ENCODE measurements around the gene POLR3GL. TPM values are rescaled to one million over a fixed set of nuclear protein-coding genes. Genes with fewer than 3 reads are reported as not detected.

The POLR3GL gene, protein sequence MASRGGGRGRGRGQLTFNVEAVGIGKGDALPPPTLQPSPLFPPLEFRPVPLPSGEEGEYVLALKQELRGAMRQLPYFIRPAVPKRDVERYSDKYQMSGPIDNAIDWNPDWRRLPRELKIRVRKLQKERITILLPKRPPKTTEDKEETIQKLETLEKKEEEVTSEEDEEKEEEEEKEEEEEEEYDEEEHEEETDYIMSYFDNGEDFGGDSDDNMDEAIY
- total RNA-seq (10 to 100 TPM in 1 of 2 donors, 1 to 10 TPM in 1; 9.4 to 21.3 TPM), polyA plus RNA-seq (10 to 100 TPM; 33.4 to 34.3 TPM)
- long read RNA-seq, donor 1, transcript POLR3GL-202 (8 exons, 1,165 nt) = major isoform, 9 of 34 reads
- long read RNA-seq, donor 1, partial matches to known transcripts = 25 of 34 reads
- long read RNA-seq, donor 1, other reads (novel, unspliced or antisense) = 0 of 34 reads
- long read RNA-seq, donor 2, partial matches to known transcripts = 0 of 1 reads
- long read RNA-seq, donor 2, other reads (novel, unspliced or antisense) = 0 of 1 reads
- long read RNA-seq, donor 3, transcript POLR3GL-202 (8 exons, 1,165 nt) = major isoform, 5 of 5 reads
- long read RNA-seq, donor 3, partial matches to known transcripts = 0 of 5 reads
- long read RNA-seq, donor 3, other reads (novel, unspliced or antisense) = 0 of 5 reads
- long read RNA-seq, donor 4, partial matches to known transcripts = 0 of 3 reads
- long read RNA-seq, donor 4, other reads (novel, unspliced or antisense) = 0 of 3 reads
- long read RNA-seq, donor 5, transcript POLR3GL-202 (8 exons, 1,165 nt) = major isoform, 14 of 26 reads
- long read RNA-seq, donor 5, partial matches to known transcripts = 12 of 26 reads
- long read RNA-seq, donor 5, other reads (novel, unspliced or antisense) = 0 of 26 reads

DNA sequence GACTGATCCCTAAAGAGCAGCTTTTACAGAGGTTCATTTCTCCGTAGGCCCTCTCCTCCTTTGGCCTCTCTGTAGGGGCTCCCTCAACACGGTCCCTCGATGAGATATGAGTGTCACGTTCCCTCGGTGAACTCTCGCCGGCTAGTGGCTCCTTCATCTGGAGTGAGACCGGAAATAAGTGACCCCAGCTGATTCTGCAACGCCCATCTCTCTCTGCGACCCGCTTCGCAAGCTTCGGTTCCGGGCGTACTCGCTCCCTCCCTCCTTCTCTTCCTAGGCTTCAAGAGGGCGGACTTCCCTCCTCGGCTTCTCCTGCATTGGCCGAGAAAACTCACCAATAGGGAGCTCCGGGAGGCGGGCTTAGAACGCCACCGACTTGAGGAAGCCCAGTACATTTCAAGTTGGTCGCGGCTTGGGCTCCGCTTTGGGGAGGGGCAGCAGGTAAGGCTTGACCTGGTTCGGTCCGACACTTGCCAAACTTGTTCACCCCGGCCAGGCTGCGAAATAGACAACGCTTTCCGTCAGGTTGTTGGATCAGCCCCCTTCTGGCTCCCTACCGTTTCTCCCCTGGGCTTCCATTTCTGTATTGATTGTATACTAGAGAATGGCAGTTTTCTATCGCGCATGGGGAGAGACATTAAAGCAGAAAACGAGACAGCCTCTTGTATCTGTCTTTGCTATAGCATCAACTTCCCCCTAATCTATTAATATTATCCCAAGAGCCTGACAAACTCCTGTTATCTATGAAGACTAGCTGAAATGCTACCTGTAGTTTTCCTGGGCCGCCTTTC is at the start of gene POLR3GL, which contains the start of gene ANKRD34A:
Gene POLR3GL (plus strand): TSS at position 363 of the 791 bp plus-strand sequence. CDS start 10,176 bp downstream, outside the sequence.
Gene ANKRD34A (minus strand): TSS at position 248 of the 791 bp plus-strand sequence. CDS start 2,816 bp downstream, outside the sequence.
- ATAC-seq (ENCODE audit: insufficient read depth, low FRiP score) (peak; percentile 92), DNase-seq (peak; percentile 95 to 98 (median 97))
- Histone ChIP-seq H3K27me3 (ENCODE audit: control insufficient read depth in 3 of 3, insufficient read depth in 3 of 3, low read length in 2 of 3) (peaks cover 0 to 10% (median 4%) of the 10 kb centered on the region in 3 donors), H3K9ac (ENCODE audit: insufficient read depth in 1 of 2, low read length in 2 of 2) (peak within 1 kb of the TSS; percentile 33 to 97), H3K9me3 (ENCODE audit: control insufficient read depth in 4 of 4, insufficient read depth in 3 of 4, low read length in 3 of 4) (peaks cover 0 to 3% (median 0%) of the 10 kb centered on the region in 4 donors), H3K4me1 (ENCODE audit: control insufficient read depth in 5 of 5, insufficient read depth in 5 of 5, low read length in 5 of 5) (peaks cover 11 to 48% (median 18%) of the 10 kb centered on the region in 5 donors), H3K36me3 (ENCODE audit: control insufficient read depth in 4 of 4, insufficient read depth in 4 of 4, low read length in 4 of 4) (peaks cover 0 to 5% (median 2%) of the 10 kb centered on the region in 4 donors), H3K27ac (ENCODE audit: low read depth in 1 of 2, low read length in 1 of 2) (peak within 1 kb of the TSS; percentile 92 to 95), H3K4me3 (peak within 1 kb of the TSS; percentile 73)
- TF ChIP-seq, protein P1, sequence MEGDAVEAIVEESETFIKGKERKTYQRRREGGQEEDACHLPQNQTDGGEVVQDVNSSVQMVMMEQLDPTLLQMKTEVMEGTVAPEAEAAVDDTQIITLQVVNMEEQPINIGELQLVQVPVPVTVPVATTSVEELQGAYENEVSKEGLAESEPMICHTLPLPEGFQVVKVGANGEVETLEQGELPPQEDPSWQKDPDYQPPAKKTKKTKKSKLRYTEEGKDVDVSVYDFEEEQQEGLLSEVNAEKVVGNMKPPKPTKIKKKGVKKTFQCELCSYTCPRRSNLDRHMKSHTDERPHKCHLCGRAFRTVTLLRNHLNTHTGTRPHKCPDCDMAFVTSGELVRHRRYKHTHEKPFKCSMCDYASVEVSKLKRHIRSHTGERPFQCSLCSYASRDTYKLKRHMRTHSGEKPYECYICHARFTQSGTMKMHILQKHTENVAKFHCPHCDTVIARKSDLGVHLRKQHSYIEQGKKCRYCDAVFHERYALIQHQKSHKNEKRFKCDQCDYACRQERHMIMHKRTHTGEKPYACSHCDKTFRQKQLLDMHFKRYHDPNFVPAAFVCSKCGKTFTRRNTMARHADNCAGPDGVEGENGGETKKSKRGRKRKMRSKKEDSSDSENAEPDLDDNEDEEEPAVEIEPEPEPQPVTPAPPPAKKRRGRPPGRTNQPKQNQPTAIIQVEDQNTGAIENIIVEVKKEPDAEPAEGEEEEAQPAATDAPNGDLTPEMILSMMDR (IDR thresholded peaks at IDR 0.05; ENCODE audit: control extremely low read depth, extremely low read depth) = no peak
- WGBS, 2 donors = 1% methylated on average over 37 of the region's 37 CpGs

DNA sequence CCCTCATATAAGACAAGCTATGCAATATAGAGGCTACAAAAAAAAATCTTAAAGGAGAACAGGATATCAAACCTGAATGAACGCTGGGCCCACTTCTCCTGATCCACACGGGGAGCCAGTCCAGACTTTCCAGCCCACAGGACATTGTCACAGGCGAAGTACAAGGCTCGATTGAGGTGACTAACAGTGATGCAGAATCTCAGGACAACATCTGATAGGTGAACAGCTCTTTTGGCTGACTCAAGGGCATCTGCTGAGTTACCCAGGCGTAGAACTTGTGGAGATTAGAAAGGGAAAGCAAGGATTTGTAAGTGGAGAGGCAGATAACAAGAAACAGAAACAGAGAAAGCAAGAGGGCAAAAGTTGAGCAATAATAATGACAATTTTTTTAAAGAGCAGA is 47.7 kb upstream of the POLR3GL start:
- Histone ChIP-seq H3K27me3 (ENCODE audit: control insufficient read depth in 3 of 3, insufficient read depth in 3 of 3, low read length in 2 of 3) (no peaks in the 10 kb centered on the region), H3K4me1 (ENCODE audit: control insufficient read depth in 5 of 5, insufficient read depth in 5 of 5, low read length in 5 of 5) (peaks cover 4 to 17% (median 8%) of the 10 kb centered on the region in 5 donors), H3K9me3 (ENCODE audit: control insufficient read depth in 4 of 4, insufficient read depth in 3 of 4, low read length in 3 of 4) (no peaks in the 10 kb centered on the region), H3K4me3 (no peak overlapping the region), H3K27ac (ENCODE audit: low read depth in 1 of 2, low read length in 1 of 2) (no peak overlapping the region), H3K36me3 (ENCODE audit: control insufficient read depth in 4 of 4, insufficient read depth in 4 of 4, low read length in 4 of 4) (peaks cover 4 to 30% (median 12%) of the 10 kb centered on the region in 4 donors), H3K9ac (ENCODE audit: insufficient read depth in 1 of 2, low read length in 2 of 2) (no peak overlapping the region)
- 84 to 85% methylated on average over 5 of the region's 5 CpGs for WGBS, 2 donors
- no peak for DNase-seq
- TF ChIP-seq, protein P1 (IDR thresholded peaks at IDR 0.05; ENCODE audit: control extremely low read depth, extremely low read depth) = no peak
- no peak for ATAC-seq (ENCODE audit: insufficient read depth, low FRiP score)

DNA sequence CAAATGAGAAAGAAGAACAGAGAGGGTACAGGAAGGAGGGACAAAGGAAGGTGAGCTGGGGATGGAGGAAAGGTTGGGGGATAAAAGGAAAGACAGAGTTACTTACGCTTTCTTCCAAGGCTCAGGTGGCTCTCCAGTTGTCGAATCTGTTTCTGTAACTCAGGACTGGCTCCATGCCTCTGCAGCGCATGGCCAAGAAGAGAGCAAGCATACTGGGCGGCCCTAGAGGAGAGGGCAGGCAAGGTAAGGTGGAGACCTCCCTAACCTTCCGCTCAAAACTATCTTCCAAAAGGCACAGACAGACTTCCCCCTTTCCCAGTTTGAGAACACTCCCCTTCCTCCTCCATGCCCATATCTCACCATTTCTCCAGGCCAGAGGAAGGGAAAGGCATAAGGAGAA is 46.9 kb upstream of the POLR3GL start:
- no peaks in the 10 kb centered on the region for H3K9me3 ChIP-seq (ENCODE audit: control insufficient read depth in 4 of 4, insufficient read depth in 3 of 4, low read length in 3 of 4)
- H3K27ac ChIP-seq (ENCODE audit: low read depth in 1 of 2, low read length in 1 of 2) = peak overlapping the region in 1 of 2 donors; percentile 80
- H3K9ac ChIP-seq (ENCODE audit: insufficient read depth in 1 of 2, low read length in 2 of 2) = peak overlapping the region; percentile 85 to 93
- peaks cover 4 to 17% (median 8%) of the 10 kb centered on the region in 5 donors for H3K4me1 ChIP-seq (ENCODE audit: control insufficient read depth in 5 of 5, insufficient read depth in 5 of 5, low read length in 5 of 5)
- TF ChIP-seq, protein P1 (IDR thresholded peaks at IDR 0.05; ENCODE audit: control extremely low read depth, extremely low read depth) = no peak
- peaks cover 0 to 23% (median 7%) of the 10 kb centered on the region in 4 donors for H3K36me3 ChIP-seq (ENCODE audit: control insufficient read depth in 4 of 4, insufficient read depth in 4 of 4, low read length in 4 of 4)
- DNase-seq (no peak), ATAC-seq (ENCODE audit: insufficient read depth, low FRiP score) (no peak)
- 84 to 91% methylated on average over 5 of the region's 5 CpGs for WGBS, 2 donors
- peak overlapping the region; percentile 78 for H3K4me3 ChIP-seq
- no peaks in the 10 kb centered on the region for H3K27me3 ChIP-seq (ENCODE audit: control insufficient read depth in 3 of 3, insufficient read depth in 3 of 3, low read length in 2 of 3)
